Right ventricle myocardium superior (tissue), 1 donor: ENCODE measurements around the gene PPFIA2. TPM values are rescaled to one million over a fixed set of nuclear protein-coding genes. Genes with fewer than 3 reads are reported as not detected.

Experiments
- ATAC-seq: fragments of 200-7000 bp; cut with Tn5 transposase; one replicate; pipeline ENCODE4 v1.9.1; 2020; ENCODE audit warnings: mild to moderate bottlenecking; ENCODE audit not compliant: poor library complexity
- DNase-seq: peaks from one replicate; pipeline ENCODE4 v3.0.0-alpha.2; 2020
- intact Hi-C: fragments of 100-400 bp; cut with DNase I; formaldehyde crosslinking; loops from one replicate; pipeline ENCODE4 v1.11.2; 2022
- total RNA-seq: library from RNA; stranded (reverse); fragmentation: NEBNext Ultra II Directional; extraction: Animal tissue kit (Norgen Biotek cat#: 25700); gene quantifications from one replicate; pipeline ENCODE4 v1.2.1, GENCODE V29; 2021
- donor health status: DM: no; HTN: yes; CAD: no; lungs with severe emphysema.

PPFIA2 gene
- total RNA-seq, 1 donor from 2014 or later: 0.35 TPM

- intact Hi-C loops: no loop called here
- DNase-seq: no peak
- no peak for ATAC-seq
Measured at GRCh38 chr12:81585787-81586186, 173.4 kb downstream of the PPFIA2 start.

- ATAC-seq (no peak), DNase-seq (no peak)
- intact Hi-C loops: no loop called here
Measured at GRCh38 chr12:81573228-81573627, 185.9 kb downstream of the PPFIA2 start.

- intact Hi-C loops: no loop called here
- no peak for ATAC-seq
- no peak for DNase-seq
Measured at GRCh38 chr12:81572411-81572810, 186.7 kb downstream of the PPFIA2 start.

GRCh38 chr12:81570234-81570633, 188.9 kb downstream of the PPFIA2 start:
- intact Hi-C loops: no loop called here
- peak; percentile 79 for ATAC-seq
- no peak for DNase-seq

GRCh38 chr12:81564237-81564636, 194.9 kb downstream of the PPFIA2 start:
- intact Hi-C loops: no loop called here
- no peak for DNase-seq
- no peak for ATAC-seq

- no peak for DNase-seq
- intact Hi-C loops: no loop called here
- no peak for ATAC-seq
Measured at GRCh38 chr12:81558031-81558430, 201.1 kb downstream of the PPFIA2 start.

- ATAC-seq (no peak), DNase-seq (no peak)
- intact Hi-C loops: no loop called here
Measured at GRCh38 chr12:81546811-81547210, 212.3 kb downstream of the PPFIA2 start.

GRCh38 chr12:81543621-81544139, 215.5 kb downstream of the PPFIA2 start:
- no peak for ATAC-seq
- intact Hi-C loops: no loop called here

GRCh38 chr12:81542065-81543010, 216.8 kb downstream of the PPFIA2 start:
- no peak for ATAC-seq
- DNase-seq: no peak
- intact Hi-C loops: no loop called here

More at GRCh38 chr12:81543621-81544139, 215.5 kb downstream of the PPFIA2 start:
- no peak for DNase-seq

GRCh38 chr12:81541121-81541520, 218.0 kb downstream of the PPFIA2 start:
- intact Hi-C loops: no loop called here
- no peak for ATAC-seq
- no peak for DNase-seq

GRCh38 chr12:81539279-81539678, 219.9 kb downstream of the PPFIA2 start:
- ATAC-seq: no peak
- intact Hi-C loops: no loop called here
- DNase-seq: no peak

- intact Hi-C loops: no loop called here
- no peak for DNase-seq
- no peak for ATAC-seq
Measured at GRCh38 chr12:81533054-81533453, 226.1 kb downstream of the PPFIA2 start.

GRCh38 chr12:81530352-81530751, 228.8 kb downstream of the PPFIA2 start:
- DNase-seq: no peak
- intact Hi-C loops: no loop called here
- no peak for ATAC-seq

- DNase-seq (no peak), ATAC-seq (peak; percentile 66)
- intact Hi-C loops: no loop called here
Measured at GRCh38 chr12:81520064-81520945, 238.8 kb downstream of the PPFIA2 start.

GRCh38 chr12:81518638-81519037, 240.5 kb downstream of the PPFIA2 start:
- intact Hi-C loops: no loop called here
- no peak for ATAC-seq
- no peak for DNase-seq

GRCh38 chr12:81517296-81517695, 241.9 kb downstream of the PPFIA2 start:
- ATAC-seq (peak; percentile 74), DNase-seq (no peak)
- intact Hi-C loops: no loop called here

GRCh38 chr12:81502912-81503695, 256.0 kb downstream of the PPFIA2 start:
- ATAC-seq (no peak), DNase-seq (no peak)
- intact Hi-C loops: no loop called here

GRCh38 chr12:81500788-81501187, 258.4 kb downstream of the PPFIA2 start:
- intact Hi-C loops: no loop called here
- ATAC-seq (peak; percentile 72), DNase-seq (no peak)

GRCh38 chr12:81499809-81500208, 259.3 kb downstream of the PPFIA2 start:
- intact Hi-C loops: no loop called here
- no peak for DNase-seq
- ATAC-seq: peak; percentile 89
